Epithelial cell of proximal tubule (primary cell): Measurements from ENCODE around the gene RRP8. TPM values are rescaled to one million over a fixed set of nuclear protein-coding genes. Genes with fewer than 3 reads are reported as not detected.

Experiments used
- DNase-seq: peaks from one replicate; pipeline ENCODE4 v3.0.0-alpha.2; 2011; ENCODE audit warnings: low read depth
- H3K4me3 ChIP-seq: 2 replicates; pipeline ENCODE4 v1.5.1; 2011; ENCODE audit warnings: low read depth, mild to moderate bottlenecking, low read length
- total RNA-seq: library from RNA; depleted of rRNA; stranded (reverse); fragments of >200 nt; gene quantifications from 2 replicates; pipeline ENCODE4 v1.2.3, GENCODE V29; 2015
- TF ChIP-seq, protein P1 (sequence below): conservative IDR thresholded peaks from 2 replicates; pipeline ENCODE4 v1.5.1; 2012; ENCODE audit warnings: low read depth, mild to moderate bottlenecking, low read length

RRP8 gene
- total RNA-seq, 1 donor from 2014 or later, result 6.7 TPM

- H3K4me3 ChIP-seq, result no peak overlapping the region
- no peak for DNase-seq
- TF ChIP-seq, protein P1, sequence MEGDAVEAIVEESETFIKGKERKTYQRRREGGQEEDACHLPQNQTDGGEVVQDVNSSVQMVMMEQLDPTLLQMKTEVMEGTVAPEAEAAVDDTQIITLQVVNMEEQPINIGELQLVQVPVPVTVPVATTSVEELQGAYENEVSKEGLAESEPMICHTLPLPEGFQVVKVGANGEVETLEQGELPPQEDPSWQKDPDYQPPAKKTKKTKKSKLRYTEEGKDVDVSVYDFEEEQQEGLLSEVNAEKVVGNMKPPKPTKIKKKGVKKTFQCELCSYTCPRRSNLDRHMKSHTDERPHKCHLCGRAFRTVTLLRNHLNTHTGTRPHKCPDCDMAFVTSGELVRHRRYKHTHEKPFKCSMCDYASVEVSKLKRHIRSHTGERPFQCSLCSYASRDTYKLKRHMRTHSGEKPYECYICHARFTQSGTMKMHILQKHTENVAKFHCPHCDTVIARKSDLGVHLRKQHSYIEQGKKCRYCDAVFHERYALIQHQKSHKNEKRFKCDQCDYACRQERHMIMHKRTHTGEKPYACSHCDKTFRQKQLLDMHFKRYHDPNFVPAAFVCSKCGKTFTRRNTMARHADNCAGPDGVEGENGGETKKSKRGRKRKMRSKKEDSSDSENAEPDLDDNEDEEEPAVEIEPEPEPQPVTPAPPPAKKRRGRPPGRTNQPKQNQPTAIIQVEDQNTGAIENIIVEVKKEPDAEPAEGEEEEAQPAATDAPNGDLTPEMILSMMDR, result no peak
These were observed 57.4 kb downstream of the RRP8 start for GRCh38 chr11:6545917-6546605.

Other genes starting within 250 kb of the RRP8 start
- gene SMPD1, start 213.1 kb downstream of the RRP8 start, total RNA-seq, result 22.5 and 24.3 TPM in 2 replicates
- gene APBB1, start 184.5 kb downstream of the RRP8 start, total RNA-seq, result 24.7 and 28.3 TPM in 2 replicates
- gene HPX, start 162.6 kb downstream of the RRP8 start, total RNA-seq, result 0.06 and 1.0 TPM in 2 replicates
- 10.0 and 31.0 TPM in 2 replicates for gene TRIM3, start 129.7 kb downstream of the RRP8 start, total RNA-seq
- 55.2 and 57.7 TPM in 2 replicates for gene ARFIP2, start 122.3 kb downstream of the RRP8 start, total RNA-seq
- gene TIMM10B, start 122.1 kb downstream of the RRP8 start, total RNA-seq, result 27.0 and 34.9 TPM in 2 replicates
- gene DNHD1, start 106.3 kb downstream of the RRP8 start, total RNA-seq, result 1.0 and 1.2 TPM in 2 replicates
- 118 and 184 TPM in 2 replicates for gene ILK, start 158 bp upstream of the RRP8 start, total RNA-seq
- gene TAF10, start 8.6 kb upstream of the RRP8 start, total RNA-seq, result 108 and 205 TPM in 2 replicates
- gene TPP1, start 15.8 kb upstream of the RRP8 start, total RNA-seq, result 7.4 and 15.4 TPM in 2 replicates
- gene DCHS1, start 52.2 kb upstream of the RRP8 start, total RNA-seq, result 1.2 and 1.8 TPM in 2 replicates
- 44.7 and 62.6 TPM in 2 replicates for gene MRPL17, start 79.7 kb upstream of the RRP8 start, total RNA-seq
- gene OR2AG2, start 168.4 kb upstream of the RRP8 start, total RNA-seq, result 0.14 TPM in 1 of 2 replicates, not detected in the other
- not detected in 2 replicates for gene OR2AG1, start 179.4 kb upstream of the RRP8 start, total RNA-seq
- gene OR6A2, start 196.1 kb upstream of the RRP8 start, total RNA-seq, result 0.07 TPM in 1 of 2 replicates, not detected in the other
- gene OR10A5, start 242.1 kb upstream of the RRP8 start, total RNA-seq, result not detected in 2 replicates